ENCODE results near the gene OCA2. TPM values are rescaled to one million over a fixed set of nuclear protein-coding genes. Genes with fewer than 3 reads are reported as not detected.

OCA2 gene
- total and polyA plus RNA-seq, 2 of the 8 experiments (the other 6 are each of a cell fraction or from before 2014, with no cell fraction given), result 0.20 TPM

GRCh38 chr15:27798807-27799206 lies 300.3 kb downstream of the OCA2 start:
- Histone ChIP-seq H3K4ac (replicated peaks; ENCODE audit: insufficient read length, low read depth, low read length) (no peak overlapping the region), H3K23me2 (ENCODE audit: low read depth, low read length) (no peaks in the 10 kb centered on the region), H3K4me2 (ENCODE audit: insufficient read depth in 1 of 2, low read depth in 2 of 2, low read length in 2 of 2) (peak overlapping the region; percentile 25; a peak in 2 of 4 replicates), H3K9me3 (ENCODE audit: insufficient read depth in 2 of 2, low read depth in 1 of 2, low read length in 1 of 2) (no peaks in the 10 kb centered on the region), H2BK20ac (ENCODE audit: low read length) (no peak overlapping the region), H4K20me1 (replicated peaks in 1 of 2; ENCODE audit: control insufficient read depth in 1 of 2, insufficient read depth in 2 of 2, low read length in 2 of 2) (no peaks in the 10 kb centered on the region), H2BK12ac (ENCODE audit: low read depth, low read length) (no peak overlapping the region), H3K23ac (ENCODE audit: insufficient read length) (no peak overlapping the region), H3K79me2 (ENCODE audit: control insufficient read depth in 1 of 2, insufficient read depth in 2 of 2, low read length in 2 of 2) (no peaks in the 10 kb centered on the region), H3K9ac (replicated peaks in 1 of 4; ENCODE audit: extremely low read depth in 1 of 4, low read depth in 3 of 4, low read length in 3 of 4) (no peak overlapping the region), H3K27me3 (replicated peaks in 1 of 4; ENCODE audit: control insufficient read depth in 3 of 4, extremely low read depth in 1 of 4, insufficient read depth in 3 of 4, low read length in 3 of 4) (no peaks in the 10 kb centered on the region), H4K5ac (ENCODE audit: insufficient read length, low read depth, low read length) (no peak overlapping the region), H3K14ac (ENCODE audit: insufficient read length) (no peak overlapping the region), H2AK5ac (ENCODE audit: low read depth, low read length) (no peak overlapping the region), H3K36me3 (ENCODE audit: control insufficient read depth in 2 of 4, insufficient read depth in 4 of 4, low read length in 3 of 4) (no peaks in the 10 kb centered on the region), H4K91ac (replicated peaks; ENCODE audit: insufficient read length, low read length) (no peak overlapping the region), H3K18ac (ENCODE audit: extremely low read depth, low read length) (no peak overlapping the region), H2BK15ac (ENCODE audit: low read length) (no peak overlapping the region), H2BK120ac (replicated peaks; ENCODE audit: low read depth, low read length) (no peak overlapping the region), H3K27ac (ENCODE audit: low read depth, low read length) (no peak overlapping the region), H4K8ac (ENCODE audit: extremely low read depth, insufficient read depth, low read length) (no peak overlapping the region), H3K56ac (replicated peaks; ENCODE audit: insufficient read length, low read depth, low read length) (no peak overlapping the region), H2AFZ (ENCODE audit: low read length) (no peak overlapping the region), H3K4me3 (ENCODE audit: extremely low read depth in 1 of 4, insufficient read depth in 2 of 4, low read depth in 3 of 4, low read length in 4 of 4) (no peak overlapping the region; a peak in 1 of 8 replicates), H3K4me1 (replicated peaks in 1 of 4; ENCODE audit: control insufficient read depth in 3 of 4, insufficient read depth in 4 of 4, low read length in 3 of 4) (peaks cover 2 to 11% (median 5%) of the 10 kb centered on the region in 4 experiments; a peak in 4 of 7 replicates), H3K79me1 (ENCODE audit: low read depth, low read length) (no peaks in the 10 kb centered on the region), H2BK5ac (ENCODE audit: low read depth, low read length) (no peak overlapping the region)
- FAIRE-seq (no peak), DNase-seq (ENCODE audit: low read depth in 1 of 2, low spot score in 2 of 2) (no peak)
- POLR2A ChIA-PET (ENCODE audit: partially characterized antibody), result no interaction called here
- 66% methylated on average over 5 of the region's 5 CpGs; no CpG with 5 or more reads in 1 of the 2 experiments for WGBS, 2 experiments (ENCODE audit: extremely low coverage in 1 of 2, insufficient coverage in 1 of 2, insufficient read length in 1 of 2, insufficient replicate concordance in 2 of 2, low coverage in 1 of 2, low lambda C conversion rate in 2 of 2, missing lambda C conversion rate in 1 of 2)
- no peak for TF ChIP-seq HDAC6 (IDR thresholded peaks at IDR 0.05; ENCODE audit: low read depth, low read length)
- no peak for TF ChIP-seq CBX8 (IDR thresholded peaks at IDR 0.05; ENCODE audit: borderline replicate concordance, low read depth, low read length)
- TF ChIP-seq EGR1 (IDR thresholded peaks at IDR 0.05; ENCODE audit: borderline replicate concordance, low read depth, low read length), result no peak
- TF ChIP-seq POLR2A (IDR thresholded peaks at IDR 0.05; ENCODE audit: control extremely low read depth in 1 of 2, low read depth in 2 of 2, low read length in 2 of 2), result no peak
- TF ChIP-seq BCL11A (IDR thresholded peaks at IDR 0.05; ENCODE audit: low read depth in 2 of 2, low read length in 2 of 2), result no peak
- TF ChIP-seq TCF12 (IDR thresholded peaks at IDR 0.05; ENCODE audit: low read depth, low read length), result no peak
- no peak for TF ChIP-seq CHD2 (IDR thresholded peaks at IDR 0.05; ENCODE audit: low read length)
- TF ChIP-seq TBP (IDR thresholded peaks at IDR 0.05; ENCODE audit: low read depth, low read length), result no peak
- no peak for TF ChIP-seq POU5F1 (IDR thresholded peaks at IDR 0.05; ENCODE audit: low read depth, low read length)
- no peak for TF ChIP-seq CHD1 (IDR thresholded peaks at IDR 0.05; ENCODE audit: low read depth, low read length)
- TF ChIP-seq TEAD4 (IDR thresholded peaks at IDR 0.05; ENCODE audit: low read depth, low read length), result no peak
- CTCF ChIA-PET (ENCODE audit: partially characterized antibody), result interaction anchor here (1.7 kb wide), 1 partner anchor 30 kb away, joined by 4 read pairs; no protein-coding TSS in a partner anchor

Data from H1 (cell line).